Activated T-helper 9 cell treated with anti-CD3 and anti-CD28 coated beads, Interleukin-2, amount 50 U/mL, for 16 hours (primary cell): ENCODE data around the gene LAG3.

Experiments
- DNase-seq: peaks from one replicate; pipeline ENCODE4 v3.0.0-alpha.2; 2020; ENCODE audit warnings: low read depth

LAG3 gene

DNA sequence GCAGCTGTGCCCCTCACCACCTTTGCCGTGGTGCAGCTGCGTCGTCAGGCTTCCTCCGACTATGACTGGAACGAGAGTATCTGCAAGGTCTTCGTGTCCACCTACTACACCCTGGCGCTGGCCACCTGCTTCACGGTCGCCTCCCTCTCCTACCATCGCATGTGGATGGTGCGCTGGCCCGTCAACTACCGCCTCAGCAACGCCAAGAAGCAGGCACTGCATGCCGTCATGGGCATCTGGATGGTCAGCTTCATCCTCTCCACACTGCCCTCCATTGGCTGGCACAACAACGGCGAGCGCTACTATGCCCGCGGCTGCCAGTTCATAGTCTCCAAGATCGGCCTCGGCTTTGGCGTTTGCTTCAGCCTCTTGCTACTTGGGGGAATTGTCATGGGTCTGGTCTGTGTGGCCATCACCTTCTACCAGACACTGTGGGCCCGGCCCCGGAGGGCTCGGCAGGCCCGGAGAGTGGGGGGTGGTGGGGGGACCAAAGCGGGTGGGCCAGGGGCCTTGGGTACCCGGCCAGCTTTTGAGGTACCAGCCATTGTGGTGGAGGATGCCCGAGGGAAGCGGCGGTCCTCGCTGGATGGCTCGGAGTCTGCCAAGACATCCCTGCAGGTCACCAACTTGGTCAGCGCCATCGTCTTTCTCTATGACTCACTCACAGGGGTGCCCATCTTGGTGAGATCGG, 51.9 kb downstream of the LAG3 start:
- no peak for DNase-seq

DNA sequence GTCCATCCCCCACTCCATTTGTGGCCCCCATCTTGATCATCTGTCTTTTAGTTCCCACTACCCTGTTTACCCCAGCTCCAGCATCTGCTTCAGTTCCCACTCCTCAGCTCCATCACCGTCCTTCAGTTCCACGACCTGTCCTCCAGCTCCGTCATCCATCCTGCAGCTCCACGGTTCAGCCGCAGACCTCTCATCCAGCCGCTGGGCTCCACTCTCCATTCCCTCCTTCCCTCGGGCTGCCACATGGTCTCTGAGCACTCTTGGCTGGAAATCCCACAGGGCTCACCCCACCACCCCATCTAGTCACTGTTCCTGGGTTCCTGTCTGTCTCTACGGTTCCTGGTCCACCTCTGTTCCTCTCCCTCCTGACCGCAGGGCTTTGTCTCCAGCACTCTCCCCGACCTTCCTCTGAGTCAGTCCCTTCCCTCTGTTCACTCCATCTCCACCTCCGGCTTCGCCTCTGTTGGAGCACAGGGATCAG, 52.6 kb downstream of the LAG3 start:
- no peak for DNase-seq

DNA sequence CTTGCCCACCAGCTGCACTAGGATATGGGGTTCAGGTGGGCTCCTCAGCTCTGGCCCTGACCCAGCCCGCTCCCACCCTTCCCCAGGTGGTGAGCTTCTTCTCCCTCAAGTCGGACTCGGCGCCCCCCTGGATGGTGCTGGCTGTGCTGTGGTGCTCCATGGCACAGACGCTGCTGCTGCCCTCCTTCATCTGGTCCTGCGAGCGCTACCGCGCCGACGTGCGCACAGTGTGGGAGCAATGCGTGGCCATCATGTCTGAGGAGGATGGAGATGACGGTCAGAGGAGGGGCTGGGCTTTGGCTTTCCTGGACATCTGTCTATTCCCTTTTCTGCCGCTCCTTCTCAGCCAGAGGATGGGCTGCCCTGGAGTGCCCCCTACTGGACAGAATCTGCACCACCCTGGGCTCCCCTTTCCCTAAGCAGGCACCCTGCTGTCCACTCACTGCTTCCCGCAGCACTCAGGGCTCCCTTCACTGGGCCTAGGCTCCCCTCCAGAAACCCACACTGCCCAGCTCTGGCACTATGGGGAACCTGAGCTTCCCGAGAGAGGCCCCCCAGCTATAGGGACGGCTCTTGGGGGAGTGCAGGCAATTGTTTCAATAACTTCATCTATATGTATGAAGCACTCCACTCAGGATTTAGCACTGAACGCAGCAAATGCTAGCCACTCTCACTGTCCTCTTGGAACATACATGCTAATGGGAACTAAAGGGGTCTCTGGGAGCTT, 53.2 kb downstream of the LAG3 start:
- peak; percentile 69 for DNase-seq

DNA sequence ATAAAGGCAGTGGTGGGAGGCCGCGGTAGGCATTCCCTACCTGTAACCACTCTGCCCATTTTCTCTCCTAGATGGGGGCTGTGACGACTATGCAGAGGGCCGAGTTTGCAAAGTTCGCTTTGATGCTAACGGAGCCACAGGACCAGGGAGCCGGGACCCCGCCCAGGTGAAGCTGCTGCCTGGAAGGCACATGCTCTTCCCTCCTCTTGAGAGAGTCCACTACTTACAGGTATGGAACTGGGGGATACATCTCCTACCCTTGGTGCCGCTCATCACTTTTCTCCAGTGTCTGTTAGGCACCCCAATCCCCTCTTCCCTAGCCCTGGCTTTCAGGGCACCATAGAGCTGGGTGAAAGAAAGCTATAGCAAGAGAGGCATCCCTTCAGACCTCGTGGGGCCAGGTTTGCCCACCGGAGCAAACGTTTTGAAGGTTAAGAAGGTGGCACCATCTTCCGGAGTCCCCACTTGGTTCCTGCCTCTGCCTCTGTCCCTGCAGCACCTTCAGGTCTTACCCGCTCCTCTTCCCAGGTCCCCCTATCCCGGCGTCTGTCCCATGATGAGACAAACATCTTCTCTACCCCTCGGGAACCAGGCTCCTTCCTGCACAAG, 53.9 kb downstream of the LAG3 start:
- no peak for DNase-seq

DNA sequence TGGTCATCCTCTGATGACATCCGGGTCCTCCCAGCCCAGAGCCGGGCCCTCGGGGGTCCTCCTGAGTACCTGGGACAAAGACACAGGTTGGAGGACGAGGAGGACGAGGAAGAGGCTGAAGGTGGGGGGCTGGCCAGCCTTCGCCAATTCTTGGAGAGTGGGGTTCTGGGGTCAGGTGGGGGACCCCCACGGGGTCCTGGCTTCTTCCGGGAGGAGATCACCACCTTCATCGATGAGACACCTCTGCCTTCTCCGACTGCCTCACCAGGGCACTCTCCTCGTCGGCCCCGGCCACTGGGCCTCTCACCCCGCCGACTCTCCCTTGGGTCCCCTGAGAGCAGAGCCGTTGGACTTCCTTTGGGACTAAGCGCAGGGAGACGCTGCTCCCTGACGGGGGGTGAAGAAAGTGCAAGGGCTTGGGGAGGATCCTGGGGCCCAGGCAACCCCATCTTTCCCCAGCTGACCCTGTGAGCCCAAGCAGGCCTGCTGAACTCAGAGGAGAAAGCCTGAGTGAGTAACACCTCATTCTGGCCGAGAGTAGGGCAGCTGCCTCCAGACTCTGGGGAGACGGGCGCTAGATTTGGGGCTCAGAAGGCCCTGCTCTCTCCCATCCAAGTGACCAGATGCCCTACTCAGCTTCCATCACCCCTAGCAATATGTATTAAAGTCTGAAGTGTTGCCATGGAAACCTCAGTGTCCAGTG, 54.6 kb downstream of the LAG3 start:
- DNase-seq = no peak

DNA sequence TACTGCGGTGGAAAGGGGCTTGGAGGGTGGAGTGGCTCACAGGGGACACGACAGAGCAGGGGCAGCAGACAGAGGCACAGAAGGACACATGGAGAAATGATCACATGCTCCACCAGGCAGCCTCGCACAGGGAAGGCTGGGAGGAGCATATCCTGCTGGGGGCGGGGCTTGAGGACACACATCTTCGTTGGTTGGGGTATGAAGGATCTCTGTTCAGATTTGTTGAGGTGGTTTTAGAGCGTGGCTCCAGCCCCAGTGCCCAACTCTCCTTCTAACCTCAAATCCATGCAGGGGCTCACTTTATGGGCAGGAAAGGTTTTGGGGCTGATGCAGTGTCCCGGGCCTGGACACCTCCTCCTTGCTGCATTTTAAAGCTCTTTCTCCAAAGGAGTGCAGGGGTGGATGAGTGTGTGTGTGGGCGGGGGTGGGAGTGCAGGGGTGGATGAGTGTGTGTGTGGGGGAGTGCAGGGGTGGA, 55.2 kb downstream of the LAG3 start:
- no peak for DNase-seq
